ENCODE data around the gene IGIP.

The IGIP gene

DNA sequence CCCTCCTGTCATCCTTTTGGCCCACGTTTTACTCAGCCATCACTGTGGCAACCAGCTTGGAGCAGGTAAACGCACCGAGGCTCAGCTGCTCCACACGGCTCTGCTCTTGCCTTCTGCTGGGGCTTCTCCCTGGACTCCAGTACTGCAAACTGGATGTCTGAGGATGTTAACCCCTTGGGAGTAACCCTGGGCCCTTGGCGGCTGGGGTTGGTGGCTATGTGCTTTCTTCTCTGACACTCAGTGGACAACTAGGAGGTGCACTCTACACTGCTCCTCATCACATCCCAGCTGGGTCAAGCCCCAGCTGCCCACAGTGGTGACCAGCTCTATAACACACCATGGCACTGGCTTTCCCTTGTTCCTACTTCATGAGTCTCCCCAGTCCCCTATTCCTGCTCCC, 37.0 kb downstream of the IGIP start:
- no peak for DNase-seq (ENCODE audit: low read depth in 3 of 3)

DNA sequence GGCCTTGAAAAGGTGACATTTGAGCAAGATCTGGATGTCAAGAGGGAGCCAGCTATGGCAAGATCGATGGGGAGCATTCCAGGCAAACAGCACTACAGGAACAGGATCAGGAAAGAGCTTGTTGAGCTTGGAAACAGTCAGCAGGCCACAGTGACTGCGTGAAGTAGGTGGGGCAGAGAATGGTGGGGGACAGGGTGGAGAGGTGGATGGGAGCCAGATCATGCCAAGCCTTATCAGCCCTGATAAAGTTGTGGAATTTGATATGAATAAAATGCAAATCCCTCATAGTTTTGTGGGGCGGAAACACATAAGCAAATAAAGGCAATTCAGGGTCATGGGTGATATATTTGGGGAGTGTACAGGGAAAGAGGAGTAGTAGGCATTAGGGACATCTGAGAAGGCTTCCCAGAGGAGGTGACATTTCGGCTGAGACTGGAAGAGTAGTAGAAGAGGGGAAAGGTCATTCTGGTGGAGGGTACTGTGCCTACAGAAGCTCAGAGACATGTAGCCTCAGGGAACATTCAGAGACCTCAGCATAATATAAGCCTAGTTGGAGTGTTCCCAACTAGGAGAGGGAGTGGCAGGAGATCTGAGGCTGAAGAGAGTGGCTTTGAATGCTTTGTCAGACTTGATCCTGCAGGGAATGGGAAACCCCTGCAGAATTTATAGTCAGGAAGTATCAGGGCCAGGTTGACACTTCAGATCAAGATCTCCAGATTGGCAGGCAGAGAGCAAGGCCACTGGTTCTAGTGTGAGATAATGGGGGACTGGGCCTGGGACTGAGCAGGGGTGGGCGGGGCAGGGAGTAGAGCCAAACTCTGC, 39.6 kb downstream of the IGIP start:
- DNase-seq (ENCODE audit: low read depth in 3 of 3): no peak

DNA sequence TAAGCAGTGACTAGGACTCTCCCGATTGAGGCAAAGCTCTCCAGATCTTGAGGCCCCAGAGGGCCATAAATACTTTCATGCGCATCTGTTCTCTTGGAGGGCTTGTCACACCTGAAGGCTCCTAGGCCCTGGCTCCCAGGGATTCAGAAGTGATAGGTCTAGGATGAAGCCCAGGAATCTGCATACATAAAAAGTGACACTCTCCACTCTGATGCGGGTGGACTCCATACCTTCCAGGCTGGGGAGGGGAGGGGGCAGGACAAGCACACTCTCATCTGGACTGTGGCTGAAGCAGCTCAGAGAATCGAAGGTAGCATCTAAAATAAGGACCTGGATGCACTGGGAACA, 40.2 kb downstream of the IGIP start:
- DNase-seq (ENCODE audit: low read depth in 3 of 3): no peak

DNA sequence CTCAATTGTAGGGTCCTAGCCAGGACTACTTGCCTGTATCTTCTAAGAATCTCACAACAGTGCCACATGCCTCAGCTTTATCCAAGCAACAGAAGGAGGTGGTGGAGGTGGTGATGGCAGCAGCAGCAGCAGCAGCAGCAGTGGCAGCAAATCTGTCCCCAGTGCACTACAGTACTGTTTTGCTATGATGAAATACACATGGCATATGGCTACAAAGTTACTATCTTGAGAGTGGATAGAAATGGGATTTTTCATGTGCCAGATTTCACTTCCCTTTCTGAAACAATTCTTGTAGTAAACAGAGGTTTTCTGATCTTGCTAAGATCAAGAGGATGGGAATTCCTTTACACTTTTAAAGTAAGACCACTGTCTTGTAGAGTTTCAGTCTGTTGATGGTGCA, 41.2 kb downstream of the IGIP start:
- DNase-seq (ENCODE audit: low read depth in 3 of 3): no peak

DNA sequence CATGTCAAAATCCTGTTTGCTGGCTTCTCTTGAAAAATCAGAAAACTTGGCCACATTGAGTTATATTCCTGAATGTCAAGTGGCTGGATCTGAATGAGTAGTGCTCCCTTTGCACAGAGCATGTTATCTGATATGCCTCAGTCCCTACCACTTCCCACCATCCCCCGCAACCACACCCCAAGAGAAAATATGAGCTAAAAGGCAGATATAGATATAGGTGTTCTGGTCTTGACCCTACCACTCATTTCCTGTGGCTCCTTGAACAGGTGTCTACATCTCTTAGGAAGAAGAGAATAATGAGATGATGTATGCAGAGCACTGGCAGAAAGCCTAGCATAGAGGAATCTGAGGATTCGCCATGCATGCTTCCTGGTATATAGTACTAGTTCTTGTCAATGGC, 42.6 kb downstream of the IGIP start:
- no peak for DNase-seq (ENCODE audit: low read depth in 3 of 3)

DNA sequence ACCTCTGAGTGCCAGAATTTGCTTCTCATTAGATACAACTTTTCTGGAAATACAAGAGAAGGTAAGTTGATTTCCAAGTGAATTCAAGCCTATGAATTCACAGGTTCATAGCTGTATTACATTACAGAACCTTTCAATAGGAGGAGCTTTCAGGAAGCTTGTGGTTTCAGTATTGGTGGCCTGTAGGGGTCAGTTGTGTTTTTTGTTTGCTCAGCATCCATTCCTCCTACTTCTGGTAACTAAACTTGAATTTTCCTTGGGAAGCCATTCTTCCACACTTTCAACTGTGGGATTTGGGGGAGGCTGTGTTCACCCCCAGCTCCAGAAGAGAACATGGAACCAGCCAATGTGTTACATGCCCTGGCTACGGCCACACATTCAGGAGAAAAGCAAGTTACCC, 43.7 kb downstream of the IGIP start:
- no peak for DNase-seq (ENCODE audit: low read depth in 3 of 3)

DNA sequence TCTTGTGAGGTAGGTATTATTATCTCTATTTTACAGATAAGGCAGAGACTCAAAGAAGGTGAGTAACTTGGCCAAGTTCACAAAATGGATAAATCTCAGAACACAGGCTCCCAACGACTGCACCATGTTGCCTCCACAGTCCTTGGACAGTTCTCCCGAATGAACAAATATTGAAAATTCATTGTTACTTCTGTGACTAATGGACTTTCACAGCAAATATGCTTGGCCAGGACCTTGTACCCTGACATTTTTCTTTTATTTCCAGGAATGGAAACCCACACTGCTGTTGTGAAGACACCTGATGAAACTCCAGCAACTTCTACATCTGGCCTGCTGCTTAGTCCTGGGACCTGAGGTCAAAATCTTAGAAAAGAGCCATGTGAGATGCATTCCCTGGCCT, 46.7 kb downstream of the IGIP start:
- DNase-seq (ENCODE audit: low read depth in 3 of 3): no peak

DNA sequence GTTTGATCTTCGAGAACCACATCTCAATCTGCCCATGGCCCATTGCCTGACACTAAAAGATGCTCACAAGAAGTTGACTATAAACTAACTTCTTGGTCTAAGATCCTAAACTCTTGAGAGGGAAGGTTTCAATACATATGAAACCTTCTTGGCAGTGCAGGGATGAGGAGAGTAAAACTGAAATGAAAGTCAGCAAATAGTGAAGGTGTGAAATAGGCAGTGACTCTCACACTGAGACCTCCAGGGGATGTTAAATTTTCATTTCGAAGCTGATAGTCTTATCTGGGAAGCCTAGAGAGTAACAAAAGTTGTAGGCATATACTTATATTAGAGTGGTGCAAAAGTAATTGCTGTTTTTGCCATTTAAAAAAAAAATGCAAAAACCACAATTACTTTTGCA, 48.3 kb downstream of the IGIP start:
- DNase-seq (ENCODE audit: low read depth in 3 of 3): no peak

DNA sequence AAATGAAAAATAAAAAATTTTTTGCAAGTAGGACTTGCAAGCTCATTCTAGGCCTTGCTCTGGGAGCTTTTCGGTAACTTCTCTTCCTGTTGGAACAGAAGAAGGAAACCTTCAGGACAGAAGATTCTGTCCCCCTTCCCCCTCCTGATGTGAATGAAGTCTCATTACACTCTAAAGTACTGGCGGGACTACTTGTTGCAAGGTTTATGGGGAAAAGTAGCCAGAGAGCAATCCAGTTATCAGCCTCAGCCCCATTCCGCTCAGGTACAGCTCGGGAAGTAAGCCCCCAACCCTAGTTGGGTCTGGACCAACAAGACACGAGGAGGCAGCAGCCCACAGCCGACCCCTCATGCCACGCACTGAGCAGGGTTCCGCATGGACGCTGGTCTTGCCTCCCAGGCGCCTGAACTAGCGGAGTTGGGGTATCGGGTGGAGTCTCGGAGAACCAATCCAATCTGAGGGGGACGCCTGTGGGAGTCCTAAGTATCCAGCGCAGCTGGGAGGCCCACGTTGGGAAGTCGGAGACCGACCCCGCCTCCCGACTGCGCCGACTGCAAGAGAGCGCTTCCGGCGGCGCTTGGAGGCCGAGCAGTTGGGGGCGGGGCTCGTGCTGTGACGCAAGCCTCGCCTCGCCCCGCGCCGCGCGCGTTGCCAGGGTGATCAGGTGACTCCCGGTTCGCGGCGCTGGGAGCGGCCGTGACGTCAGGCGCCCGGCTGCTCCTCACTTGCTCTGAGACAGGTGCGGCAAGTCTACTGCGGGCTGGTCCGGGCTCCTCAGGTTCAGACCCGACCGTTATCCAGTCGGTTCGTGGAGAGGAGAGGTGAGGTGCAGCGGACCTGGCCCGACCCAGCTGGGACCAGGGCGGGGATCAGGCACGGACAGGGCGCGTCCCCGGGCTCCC, 49.0 kb downstream of the IGIP start, which contains the start of gene CYSTM1:
Gene CYSTM1 (plus strand): TSS at position 724 of the 902 bp plus-strand sequence. CDS start 19,278 bp downstream, outside the sequence.
- peak; percentile 87 to 94 (median 87) for DNase-seq (ENCODE audit: low read depth in 3 of 3)

DNA sequence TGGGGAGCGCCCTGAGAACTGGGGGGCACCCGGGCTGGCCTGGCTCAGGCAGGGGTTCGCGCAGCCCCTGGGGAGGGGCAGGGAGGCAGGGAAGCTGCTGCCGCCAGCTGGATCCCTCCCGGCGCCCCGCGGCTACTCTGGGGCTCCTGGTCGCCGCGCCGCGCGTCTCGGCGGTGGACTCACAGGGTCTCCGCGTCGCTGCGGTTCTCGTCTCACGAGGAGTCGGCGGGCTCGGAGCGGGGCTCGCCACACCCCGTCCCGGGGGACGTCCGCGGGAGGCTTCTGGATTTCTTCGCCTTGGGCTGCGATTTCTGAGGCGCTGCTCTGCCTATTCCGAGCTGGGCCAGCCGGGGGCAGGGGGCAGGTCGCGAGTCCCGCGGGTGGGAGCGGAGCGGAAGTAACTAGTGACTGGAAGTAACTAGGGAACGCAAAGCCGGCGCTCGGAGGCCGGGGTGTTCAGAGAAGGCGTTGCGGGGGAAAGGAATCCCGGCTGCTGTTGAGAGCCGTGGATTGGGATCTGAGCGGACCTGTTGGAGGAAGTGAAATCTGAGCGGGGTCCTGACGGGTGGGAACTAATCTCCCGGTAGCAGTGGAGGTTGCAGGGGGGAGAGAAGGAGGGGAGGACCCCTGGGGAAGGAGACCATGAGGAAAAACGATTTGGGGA, 49.8 kb downstream of the IGIP start:
- DNase-seq (ENCODE audit: low read depth in 3 of 3): peak; percentile 35 to 61 (median 44)

DNA sequence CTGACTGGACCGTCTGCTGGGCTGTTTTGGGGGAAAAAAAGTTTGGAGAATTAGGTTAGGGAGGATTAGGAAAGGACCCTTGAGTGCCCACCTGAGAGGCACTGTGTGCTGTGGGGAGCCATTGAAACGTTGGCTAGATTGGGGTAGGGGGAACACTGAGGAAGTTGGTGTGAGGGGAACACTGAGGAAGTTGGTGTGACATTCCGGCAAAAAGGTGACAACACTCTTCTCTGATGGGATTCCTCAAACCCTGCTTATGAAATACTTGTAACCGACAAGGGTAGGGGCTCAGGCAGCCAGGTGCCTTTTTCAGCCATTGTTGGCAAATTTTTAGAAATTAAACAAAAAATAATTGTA, 50.3 kb downstream of the IGIP start:
- DNase-seq (ENCODE audit: low read depth in 3 of 3): no peak

DNA sequence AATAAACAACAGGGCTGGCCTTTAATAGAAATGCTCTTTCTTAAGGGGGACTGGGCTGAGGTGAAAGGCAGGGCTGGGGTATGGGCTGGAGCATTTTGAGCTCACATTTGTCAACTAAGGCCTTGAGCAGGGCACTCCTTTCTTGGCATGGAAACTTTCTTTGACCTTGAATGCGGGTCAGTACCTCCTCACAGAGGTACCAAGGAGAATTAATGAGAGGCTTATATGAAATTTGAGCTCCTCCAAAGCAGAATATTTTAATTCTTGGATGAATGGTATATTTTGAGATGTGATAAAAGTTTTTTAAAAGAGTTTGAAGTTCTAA, 52.3 kb downstream of the IGIP start:
- no peak for DNase-seq (ENCODE audit: low read depth in 3 of 3)

DNA sequence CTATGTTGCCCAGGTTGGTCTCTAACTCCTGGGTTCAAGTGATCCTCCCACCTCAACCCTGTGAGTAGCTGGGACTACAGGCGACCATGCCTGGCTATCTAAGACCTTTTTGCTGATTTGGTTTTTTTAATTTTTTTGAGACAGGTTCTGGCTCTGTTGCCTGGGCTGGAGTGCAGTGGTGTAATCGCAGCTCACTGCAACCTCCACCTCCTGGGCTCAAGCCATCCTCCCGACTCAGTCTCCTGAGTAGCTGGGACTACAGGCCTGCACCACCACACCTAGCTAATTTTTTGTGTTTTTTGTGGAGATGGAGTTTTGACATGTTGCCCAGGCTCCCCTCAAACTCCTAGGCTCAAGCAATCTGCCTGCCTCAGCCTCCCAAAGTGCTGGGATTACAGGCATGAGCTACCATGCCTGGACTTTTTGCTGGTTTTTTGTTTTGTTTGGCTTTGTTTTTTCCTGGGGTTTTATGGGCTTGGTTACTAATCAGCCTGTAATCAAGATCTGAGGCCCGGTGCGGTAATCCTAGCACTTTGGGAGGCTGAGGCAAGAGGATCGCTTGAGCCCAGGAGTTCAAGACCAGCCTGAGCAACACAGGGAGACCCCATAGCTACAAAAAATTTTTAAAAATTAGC, 52.9 kb downstream of the IGIP start:
- DNase-seq (ENCODE audit: low read depth in 3 of 3): no peak
